ENCODE data around the gene APBB1IP.
A peak's percentile ranks its signal among the peaks of the same experiment; 100 is the strongest.

Gene APBB1IP

DNA sequence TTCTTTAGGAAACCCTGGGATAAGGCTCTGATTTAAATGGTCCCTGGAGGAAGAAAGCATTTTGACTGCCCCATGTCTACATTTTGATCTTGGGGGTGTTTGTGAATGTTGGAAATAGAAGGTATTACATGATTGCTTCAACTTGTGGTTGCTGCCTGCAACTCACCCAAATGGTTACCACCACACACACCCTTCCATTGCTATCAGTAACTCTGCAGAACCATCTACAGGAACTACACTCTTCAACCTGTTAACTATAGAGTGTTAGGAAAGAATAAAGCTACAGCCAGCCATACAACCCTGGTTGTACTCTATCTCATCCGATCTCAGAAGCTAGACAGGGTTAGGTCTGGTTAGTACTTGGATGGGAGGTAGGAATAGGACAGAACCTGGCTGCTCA lies 71.2 kb downstream of the APBB1IP start:
- DNase-seq (ENCODE audit: low read depth), result no peak

GRCh38 chr10:26513101-26513500 lies 75.0 kb downstream of the APBB1IP start:
- DNase-seq (ENCODE audit: low read depth), result no peak

GRCh38 chr10:26516540-26517101 lies 78.5 kb downstream of the APBB1IP start:
- DNase-seq (ENCODE audit: low read depth), result no peak

DNA sequence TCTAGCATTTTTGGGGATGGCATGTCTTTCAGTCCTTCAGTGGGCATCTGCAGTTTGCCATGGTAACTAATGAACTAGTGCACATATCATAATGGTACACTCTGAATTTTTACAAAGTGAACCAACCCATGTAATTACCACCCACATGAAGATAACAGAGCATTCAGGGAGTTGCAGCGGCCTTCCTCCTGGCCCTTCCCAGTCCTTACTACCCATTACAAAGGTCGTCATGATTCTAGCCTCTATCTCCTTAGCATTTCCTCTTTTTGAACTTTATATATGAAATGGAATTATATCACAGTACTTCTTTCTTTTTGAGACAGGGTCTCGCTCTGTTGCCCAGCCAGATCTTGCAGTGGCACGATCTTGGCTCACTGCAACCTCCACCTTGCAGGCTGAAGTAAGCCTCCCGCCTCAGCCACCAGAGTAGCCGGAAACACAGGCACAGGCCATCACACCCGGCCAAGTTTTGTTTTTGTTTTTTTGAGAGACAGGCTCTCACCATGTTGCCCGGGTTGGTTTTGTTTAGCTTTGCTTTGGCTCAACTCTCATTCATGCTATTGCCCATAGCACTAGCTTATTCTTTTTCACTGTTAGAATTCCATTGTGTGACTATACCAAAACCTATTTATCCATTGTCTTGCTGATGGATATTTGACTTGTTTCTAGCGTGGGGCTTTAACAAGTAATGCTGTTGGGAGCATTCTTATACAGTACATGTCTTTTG lies 79.2 kb downstream of the APBB1IP start:
- no peak for DNase-seq (ENCODE audit: low read depth)

DNA sequence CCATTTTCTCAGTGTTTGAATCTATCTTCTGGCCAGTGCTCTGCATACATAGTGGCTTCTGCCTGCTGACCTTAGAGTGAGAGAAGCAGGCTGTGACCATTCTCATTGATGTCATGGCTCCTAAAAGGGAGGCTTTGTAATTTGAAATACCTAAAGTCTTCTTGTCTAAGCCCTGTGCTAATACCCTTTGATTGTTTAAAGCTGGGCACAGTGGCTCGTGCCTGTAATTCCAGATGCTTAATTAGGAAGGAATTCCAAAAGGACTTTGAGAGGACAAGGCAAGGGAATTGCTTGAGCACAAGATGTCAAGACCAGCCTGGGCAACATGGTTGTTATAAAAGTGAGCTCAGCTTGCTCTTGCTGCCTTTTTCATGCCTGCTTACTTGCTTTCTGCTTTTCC lies 81.7 kb downstream of the APBB1IP start:
- no peak for DNase-seq (ENCODE audit: low read depth)

DNA sequence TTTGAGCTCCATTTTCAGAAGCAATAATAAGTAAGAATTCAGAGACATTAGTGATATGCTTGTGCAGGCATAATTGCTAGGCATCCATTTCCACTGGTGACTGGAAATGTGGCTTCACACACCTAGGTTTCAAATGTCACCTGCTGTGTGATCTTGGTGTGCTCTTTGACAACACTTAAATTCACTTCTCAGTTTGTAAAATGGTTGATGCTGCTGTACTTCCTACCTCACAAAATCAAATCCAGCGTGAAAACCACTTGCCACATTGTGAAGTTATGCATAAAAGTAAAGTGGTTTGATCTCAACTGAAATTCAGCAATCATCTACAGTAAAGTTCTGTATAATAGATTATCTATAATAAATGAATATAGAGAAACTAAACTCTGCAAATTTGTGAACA lies 82.4 kb downstream of the APBB1IP start:
- DNase-seq (ENCODE audit: low read depth), result no peak

DNA sequence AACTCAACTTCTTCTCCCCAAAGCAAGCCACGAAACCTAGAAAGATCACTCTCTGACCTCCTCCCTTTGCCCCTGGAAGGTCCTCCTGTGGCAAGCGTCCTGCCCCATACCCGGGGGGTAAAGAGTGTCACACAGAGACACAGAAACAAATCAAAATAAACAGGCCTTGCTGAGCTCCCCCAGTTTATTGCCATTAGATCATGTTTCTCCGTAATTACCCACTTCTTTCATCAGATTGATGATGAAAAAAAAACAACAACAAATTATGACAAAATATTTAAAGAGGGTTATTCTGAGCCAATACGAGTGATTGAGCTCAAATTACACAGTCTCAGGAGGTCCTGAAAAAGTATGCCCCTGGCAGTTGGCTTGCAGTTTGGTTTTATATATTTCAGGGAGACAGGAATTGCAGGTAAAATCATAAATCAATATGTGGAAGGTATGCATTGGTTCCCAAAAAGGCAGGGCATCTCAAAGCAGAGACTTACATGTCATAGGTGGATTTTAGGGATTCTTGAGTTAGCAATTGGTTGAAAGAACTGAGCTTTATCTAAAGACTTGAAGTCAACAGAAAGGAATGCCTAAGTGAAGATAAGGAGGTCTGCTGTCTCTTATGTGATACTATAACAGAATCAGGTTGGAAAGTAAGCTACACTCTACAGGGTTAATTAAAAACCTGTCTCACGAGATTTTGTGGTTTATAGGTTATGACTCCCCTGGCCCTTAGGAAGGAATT lies 86.2 kb downstream of the APBB1IP start:
- DNase-seq (ENCODE audit: low read depth), result no peak

DNA sequence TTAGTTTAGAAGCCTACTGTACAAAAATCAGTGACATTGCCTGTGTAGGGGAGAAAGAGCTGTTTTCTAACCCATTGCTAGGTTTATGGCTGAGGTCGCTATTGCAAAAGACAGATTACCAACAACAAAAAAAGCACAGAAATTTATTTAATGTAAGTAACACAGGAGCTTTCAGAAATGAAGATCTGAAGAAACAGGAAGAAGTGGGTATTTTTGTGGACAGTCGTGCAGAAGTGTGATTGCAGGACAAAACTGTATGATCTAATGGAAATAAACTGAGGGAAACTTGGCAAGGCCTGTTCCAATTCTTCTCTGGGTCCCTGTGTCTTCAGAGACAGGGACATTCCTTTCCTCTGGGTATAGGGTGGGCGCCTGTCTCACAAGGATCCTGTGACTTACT lies 87.4 kb downstream of the APBB1IP start:
- DNase-seq (ENCODE audit: low read depth), result no peak

GRCh38 chr10:26527018-26527417 lies 88.9 kb downstream of the APBB1IP start:
- no peak for DNase-seq (ENCODE audit: low read depth)

- no peak for DNase-seq (ENCODE audit: low read depth)
Observed at GRCh38 chr10:26528048-26528447, 89.9 kb downstream of the APBB1IP start.

GRCh38 chr10:26528715-26529393 lies 90.7 kb downstream of the APBB1IP start:
- no peak for DNase-seq (ENCODE audit: low read depth)

GRCh38 chr10:26534384-26534783 lies 96.2 kb downstream of the APBB1IP start:
- DNase-seq (ENCODE audit: low read depth), result no peak

- DNase-seq (ENCODE audit: low read depth), result no peak
Observed at GRCh38 chr10:26540601-26541000, 102.5 kb downstream of the APBB1IP start.

GRCh38 chr10:26543567-26544306 lies 105.6 kb downstream of the APBB1IP start:
- DNase-seq (ENCODE audit: low read depth), result no peak

- DNase-seq (ENCODE audit: low read depth), result peak; percentile 16
Observed at GRCh38 chr10:26544932-26545331, 106.8 kb downstream of the APBB1IP start.

DNA sequence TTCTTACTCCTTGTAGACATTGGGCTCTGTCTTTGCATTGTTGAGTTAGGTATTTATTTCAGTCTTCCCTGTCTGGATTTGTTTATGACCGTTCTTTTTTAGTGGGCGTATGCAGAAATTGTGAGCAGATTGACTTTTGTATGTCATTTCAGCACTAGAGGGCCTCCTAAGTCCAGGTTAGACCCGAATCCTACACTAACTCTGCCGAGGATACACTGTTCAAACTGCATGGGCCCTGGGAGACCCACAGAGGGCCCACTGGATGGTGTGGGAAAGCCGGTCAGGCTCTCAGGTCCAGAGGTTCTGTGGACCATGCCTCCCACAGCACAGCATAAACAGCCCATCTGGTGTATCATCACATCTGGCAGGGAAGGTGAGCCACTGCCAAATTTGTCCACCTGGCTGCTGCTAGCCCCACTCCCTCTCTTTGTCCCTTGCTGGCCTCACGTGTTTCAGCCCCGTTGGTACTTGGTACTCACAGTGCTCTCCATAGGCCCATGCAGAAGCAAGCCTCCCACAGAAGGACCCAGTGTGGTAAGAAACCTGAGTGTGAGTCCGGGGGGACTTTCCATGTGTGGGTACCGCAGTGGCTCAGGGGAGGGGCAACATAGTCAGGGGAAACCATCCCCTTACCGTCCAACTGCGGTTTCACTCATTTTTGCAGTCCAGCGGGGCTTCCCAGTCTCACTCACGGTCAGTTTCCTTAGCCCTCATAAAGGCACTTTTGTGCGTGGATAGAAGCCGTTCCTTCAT lies 112.8 kb downstream of the APBB1IP start:
- DNase-seq (ENCODE audit: low read depth), result no peak

- no peak for DNase-seq (ENCODE audit: low read depth)
Observed at GRCh38 chr10:26554246-26554645, 116.1 kb downstream of the APBB1IP start.

GRCh38 chr10:26555719-26556368 lies 117.7 kb downstream of the APBB1IP start:
- peak; percentile 68 for DNase-seq (ENCODE audit: low read depth)

- peak; percentile 74 for DNase-seq (ENCODE audit: low read depth)
Observed at GRCh38 chr10:26556748-26557640, 118.9 kb downstream of the APBB1IP start.

GRCh38 chr10:26557641-26558014 lies 119.5 kb downstream of the APBB1IP start:
- peak; percentile 87 for DNase-seq (ENCODE audit: low read depth)

Data from EH (cell line).